ENCODE measurements around the gene TEX19.
A peak's percentile ranks its signal among the peaks of the same experiment; 100 is the strongest.
"Not testable (repeated sequence)": the region's sequence is repeated elsewhere in the genome, so short reads cannot be mapped to it uniquely, and the experiment has no call there.

The TEX19 gene

DNA sequence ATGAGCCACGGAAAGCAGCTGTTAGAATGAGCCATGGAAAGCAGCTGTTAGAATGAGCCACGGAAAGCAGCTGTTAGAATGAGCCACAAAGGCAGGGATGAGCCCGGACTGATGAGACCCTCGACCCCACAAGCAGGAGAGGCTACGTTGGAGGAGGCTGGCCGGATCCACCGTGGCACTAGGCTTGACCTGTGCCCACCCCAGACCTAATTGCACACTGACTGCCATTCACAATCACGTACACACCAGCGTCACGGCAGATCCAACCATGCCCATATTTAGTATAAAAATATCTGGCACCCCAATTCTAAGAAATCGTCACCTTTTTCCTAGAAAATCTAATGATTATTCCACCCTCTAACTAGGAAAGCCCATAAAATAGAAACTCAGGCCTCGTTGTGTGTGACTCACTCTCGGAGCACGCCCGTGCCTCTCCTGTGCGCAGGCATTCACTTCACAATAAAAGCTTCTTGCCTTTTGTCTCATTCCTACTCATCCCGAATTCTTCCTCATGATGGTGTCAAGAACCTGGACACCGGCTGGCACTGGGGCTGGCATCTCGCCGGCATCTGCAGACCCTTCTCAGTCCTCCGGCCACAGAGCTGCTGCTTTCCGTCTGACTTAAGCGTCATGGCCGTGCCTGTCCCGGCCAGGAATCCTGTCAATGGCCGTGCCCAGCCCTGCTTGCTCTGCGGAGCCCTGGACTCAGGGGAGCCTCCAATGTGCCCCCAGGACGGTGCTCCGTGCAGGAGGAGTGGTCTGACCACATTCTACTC, 20.0 kb upstream of the TEX19 start:
- no peak for DNase-seq

DNA sequence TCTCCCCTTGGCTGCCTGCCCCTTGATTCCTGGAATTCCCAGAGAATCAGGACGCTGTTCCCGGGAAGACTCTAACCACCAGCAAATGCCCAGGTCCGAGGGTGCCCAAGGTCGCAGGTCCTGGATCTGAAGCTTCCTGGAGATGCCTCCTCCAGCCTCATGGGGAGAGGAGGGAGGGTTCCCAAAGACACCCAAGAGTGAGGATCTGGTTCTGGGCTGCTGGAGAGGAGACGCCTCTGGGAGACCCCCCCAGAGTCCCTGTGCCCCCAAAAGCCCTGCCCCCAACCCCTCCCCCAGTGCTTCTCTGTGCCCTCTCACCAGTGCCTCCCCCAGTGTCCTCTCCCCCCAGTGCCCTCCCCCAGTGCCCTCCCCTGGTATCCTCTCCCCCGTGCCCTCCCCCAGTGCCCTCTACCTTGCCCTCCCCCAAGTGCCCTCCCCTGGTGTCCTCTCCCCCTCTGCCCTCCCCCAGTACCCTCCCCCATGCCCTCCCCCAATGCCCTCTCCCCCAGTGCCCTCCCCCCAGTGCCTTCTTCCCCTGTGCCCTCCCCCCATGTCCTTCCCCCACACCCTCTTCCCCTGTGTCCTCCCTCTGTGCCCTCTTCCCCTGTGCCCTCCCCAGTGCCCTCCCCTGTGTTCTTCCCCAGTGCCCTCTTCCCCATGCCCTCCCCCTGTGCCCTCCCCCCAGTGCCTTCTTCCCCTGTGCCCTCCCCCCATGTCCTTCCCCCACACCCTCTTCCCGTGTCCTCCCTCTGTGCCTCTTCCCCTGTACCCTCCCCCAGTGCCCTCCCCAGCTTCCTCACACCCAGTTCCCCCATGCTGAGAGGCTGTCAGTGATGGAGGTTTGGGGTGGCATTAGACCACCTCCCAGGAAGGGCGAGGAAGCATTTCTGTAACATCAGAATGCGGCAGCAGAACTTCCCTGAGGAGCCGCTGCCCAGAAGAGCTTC, 19.1 kb upstream of the TEX19 start:
- DNase-seq, result no peak

DNA sequence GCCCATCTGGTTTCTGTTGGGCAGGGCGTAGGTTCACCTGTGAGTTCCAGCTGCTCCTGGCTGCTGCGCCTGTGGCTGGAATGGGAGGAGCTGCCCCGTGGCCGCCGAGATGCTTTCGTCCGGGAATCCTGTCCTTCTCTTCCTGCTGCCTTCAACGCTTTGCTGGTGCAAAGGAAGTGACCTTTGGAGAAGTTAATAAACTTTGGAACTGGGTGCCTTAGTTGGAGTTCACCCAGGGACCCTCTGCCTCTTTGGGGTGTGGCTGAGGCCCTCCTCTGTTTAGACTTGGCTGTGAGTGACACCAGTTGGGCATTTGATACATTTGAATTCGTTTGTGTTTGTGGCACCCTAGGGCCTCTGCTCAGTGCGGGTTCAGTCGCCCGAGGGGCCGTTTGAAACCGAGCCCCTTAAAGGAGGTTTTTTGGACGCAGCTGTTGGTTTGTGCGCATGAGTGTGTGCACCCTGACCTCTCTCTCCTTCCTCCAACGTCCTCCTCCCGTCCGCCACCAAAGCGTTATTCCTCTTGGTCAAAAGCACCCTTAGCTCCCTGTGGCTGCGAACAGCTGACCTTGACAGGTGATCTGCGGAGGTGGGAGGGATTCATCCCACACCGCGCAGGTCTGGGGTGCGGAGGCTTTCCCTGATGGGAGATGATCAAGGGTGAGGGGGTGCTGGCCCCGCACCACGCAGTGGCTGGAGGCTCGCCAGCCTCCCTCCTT, 16.5 kb upstream of the TEX19 start:
- no peak for DNase-seq

DNA sequence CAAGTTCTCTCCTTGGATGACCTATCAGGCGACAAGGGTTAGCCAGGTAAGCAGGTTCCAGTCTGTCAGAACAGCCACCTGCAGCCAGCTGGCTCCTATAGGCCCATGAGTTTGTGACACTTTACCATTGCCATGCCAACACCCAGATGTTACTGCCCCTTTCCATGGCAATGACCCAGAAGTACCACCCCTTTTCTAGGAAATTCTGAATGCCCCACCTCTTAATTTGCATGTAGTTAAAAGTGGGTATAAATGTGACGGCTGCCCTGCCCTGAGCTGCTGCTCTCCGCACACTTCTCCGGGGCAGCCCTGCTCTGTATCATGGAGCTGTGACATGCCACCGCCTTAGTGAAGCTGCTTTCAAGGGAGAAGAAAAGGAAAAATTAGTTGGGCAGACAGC, 15.5 kb upstream of the TEX19 start:
- no peak for DNase-seq

DNA sequence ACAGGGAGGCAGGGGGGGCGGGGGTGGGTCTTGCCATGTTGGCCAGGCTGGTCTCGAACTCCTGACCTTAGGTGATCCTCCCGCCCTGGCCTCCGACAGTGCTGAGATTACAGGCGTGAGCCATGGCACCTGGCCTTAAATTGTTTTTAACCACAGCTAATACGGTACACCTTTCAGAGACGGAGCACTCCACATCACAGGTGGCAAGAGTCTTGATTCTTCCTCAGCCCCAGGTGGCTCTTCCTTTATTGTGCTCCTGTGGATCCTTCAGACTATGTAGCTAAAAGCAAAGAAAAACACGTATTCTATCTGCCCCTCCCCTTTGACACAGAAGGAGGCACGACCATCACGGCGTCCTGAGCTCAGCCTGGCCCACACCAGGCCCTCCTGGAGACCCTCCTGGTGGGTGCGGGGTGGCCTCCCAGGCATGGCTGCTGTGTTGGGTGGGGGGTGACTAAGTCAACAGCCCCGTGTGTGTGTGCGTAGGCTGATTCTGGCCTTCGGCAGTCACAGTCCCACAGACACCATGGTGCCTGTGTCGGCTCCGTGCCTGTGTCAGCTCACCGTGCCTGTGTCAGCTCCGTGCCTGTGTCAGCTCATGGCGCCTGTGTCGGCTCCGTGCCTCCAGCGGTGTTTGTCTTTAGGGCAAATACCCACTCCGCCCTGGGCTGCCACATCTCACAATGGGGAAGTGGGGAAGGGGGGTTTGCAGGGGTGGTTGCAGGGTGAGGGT, 14.7 kb upstream of the TEX19 start:
- DNase-seq, result no peak

DNA sequence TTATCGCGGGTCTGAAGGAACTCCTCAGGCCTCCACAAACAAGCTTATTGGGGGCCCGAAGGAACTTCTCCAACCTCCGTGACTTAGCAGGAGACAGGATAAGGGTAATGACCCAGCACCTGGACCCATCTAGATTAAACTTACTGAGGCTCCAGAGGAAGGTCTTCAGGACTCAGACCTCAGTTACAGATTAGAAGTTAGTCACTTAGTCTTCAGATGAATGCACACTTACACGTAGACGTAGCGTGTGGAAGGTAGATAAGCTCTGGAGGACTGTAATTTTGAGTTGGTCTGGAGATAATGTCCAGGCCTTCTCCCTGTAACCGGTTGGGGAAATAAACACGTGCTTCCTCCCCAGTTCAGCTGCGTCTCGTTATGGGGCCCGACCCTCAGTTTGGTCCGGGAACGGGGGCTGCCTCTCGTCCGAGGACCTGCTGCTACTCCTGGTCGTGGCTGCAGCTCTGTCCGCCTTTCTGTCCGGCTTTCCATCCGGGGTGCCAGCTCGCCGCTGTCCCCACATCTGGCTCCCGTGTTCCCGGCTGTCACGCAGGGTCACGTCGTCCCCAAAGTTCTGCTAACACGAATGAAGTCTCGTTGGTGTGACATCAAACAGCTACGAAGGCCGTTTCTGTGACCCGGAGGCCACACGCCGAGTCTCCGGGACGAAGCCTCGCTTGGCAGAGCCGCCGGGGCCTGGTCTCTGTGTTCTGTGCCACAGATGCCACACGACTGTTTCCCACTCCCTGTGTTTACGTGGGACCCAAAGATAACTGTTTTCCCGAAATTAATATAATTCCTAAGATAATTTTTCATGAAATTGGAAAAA, 13.7 kb upstream of the TEX19 start:
- no peak for DNase-seq

DNA sequence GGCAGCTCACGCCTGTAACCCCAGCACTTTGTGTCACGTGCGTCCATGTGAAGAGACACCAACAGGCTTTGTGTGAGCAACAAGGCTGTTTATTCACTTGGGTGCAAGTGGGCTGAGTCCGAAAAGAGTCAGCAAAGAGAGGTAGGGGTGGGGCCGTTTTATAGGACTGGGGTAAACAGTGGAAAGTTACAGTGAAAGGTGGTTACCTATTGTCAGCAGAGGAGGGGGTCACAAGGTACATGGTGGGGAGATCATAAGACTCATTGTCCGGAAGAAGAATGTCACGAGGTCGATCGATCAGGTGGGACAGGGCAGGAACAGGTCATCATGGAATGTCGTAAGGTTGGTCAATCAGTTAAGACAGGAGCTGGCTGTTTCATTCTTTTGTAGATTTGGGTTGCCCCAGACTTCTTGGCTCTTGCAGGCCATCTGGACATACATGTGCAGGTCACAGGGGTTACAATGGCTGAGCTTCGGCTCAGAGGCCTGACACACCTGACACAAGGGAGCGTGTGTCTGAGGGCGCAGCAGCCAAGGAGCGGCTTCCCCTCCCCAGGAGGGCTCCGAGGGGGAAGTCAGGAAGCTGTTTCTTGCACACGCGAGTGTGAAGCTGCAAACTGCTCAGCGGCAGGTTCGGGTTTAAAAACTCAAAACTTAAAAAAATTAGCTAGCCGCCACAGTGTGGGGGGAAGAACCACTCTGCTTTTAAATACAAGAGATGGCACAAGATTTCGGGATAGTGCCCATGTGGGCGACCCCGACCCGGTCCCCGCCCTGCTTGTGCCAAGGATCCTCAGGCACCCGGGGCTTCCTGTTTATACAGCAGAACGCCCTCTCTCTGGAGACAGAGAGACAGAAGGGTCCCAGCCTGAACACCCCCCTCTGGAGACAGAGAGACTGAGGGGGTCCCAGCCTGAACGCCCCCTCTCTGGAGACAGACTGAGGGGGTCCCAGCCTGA, 12.4 kb upstream of the TEX19 start:
- DNase-seq, result no peak

DNA sequence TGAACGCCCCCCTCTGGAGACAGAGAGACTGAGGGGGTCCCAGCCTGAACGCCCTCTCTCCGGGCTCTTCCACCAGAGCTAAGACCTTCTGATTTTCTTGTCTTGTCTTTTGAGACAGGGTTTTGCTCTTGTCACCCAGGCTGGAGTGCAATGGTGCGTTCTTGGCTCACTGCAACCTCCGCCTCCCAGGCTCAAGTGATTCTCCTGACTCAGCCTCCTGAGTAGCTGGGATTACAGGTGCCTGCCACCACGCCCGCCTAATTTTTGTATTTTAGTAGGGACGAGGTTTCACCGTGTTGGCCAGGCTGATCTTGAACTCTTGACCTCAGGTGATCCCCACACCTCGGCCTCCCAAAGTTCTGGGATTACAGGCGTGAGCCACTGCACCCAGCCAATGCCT, 11.1 kb upstream of the TEX19 start:
- DNase-seq, result not testable (repeated sequence)

DNA sequence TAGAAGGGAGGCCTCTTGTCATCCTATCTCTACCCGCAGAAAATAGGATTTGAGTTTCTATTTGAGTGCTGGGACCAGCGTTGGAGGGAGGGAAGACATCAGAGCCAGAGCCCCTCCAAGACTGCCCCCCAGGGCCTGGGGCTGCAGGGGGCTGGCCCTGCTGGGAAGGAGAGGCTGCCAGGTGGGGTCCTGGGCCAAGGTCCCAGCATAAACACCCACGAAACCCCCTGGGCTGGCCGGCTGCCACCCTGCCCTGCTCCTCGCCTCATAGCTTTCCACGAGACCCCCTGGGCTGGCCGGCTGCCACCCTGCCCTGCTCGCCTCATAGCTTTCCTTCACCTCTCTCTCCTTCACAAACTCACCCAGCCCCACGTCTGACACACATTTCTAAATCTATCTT, 10.6 kb upstream of the TEX19 start:
- DNase-seq, result no peak

DNA sequence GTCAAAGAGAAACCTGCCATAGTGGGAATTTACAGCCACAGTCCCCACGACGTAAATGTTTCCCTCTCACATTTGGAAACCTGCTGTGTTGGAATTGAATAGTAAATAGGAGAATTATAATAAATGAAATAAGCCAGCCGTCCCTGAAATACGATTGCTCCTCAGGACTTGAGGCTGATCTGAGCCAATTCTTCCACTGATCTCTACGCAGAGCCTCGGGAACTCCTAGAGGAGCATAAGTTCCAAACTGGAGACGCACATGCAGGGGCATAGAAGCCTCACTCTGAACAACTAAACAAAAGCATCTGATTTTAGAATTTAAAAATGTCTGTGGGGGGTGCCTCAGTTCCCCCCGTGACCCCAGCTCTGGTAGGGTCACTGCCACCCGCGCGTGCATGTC, 10.2 kb upstream of the TEX19 start:
- no peak for DNase-seq

DNA sequence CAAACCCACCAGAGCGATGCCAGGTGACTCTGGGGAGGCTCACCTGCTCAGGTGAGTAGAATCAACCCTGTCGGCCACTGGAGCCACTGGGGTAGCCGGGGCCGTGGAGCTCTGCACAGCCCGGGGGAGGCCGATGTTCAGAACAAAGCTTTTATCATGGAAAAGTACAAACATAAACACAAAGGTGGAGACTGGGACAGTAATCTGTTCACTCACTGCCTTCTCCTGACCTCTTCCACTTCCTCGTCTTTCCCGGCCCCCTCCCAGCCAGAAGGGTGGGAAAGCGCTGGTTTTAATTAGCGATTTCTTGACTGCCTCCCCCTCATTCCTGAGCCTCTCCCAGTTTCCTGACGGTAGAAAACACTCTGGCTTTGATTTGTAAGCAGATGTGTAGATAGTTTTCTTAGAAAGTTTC, 9.8 kb upstream of the TEX19 start:
- no peak for DNase-seq

DNA sequence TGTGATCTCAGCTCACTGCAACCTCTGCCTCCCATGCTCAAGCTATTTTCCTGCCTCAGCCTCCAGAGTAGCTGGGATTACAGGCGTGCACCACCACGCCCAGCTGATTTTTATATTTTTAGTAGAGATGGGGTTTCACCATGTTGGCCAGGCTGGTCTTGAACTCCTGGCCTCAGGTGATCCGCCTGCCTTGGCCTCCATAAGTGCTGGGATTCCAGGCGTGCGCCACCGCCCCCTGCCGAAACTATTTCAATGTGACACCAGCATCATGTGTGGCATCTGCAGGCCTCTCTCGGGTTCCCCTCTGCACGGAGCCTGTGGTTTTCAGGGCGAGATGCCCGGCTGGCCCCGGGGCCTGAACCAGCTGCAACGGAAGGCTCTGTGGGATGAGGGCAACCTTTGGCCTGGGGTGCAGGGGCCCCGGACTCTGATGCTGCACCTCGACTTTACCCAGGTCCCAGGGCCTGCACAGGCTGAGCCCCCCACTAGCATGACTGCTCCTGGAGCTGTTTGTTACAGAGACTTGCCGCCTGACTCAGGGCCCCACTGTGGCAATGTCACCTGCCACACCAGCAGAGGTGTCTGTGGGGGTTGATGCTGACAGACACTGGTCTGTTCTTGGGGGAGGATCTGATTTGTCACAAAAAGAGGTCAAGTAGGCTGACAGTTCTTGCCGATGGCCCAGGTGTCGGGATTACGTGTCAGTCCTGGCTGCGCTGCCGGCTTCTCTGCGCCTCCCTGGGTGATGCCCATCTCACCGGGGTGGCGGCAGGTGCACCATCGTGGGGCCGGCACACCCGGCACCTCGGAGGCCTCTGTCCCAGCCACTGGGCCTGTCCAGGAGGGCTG, 8.6 kb upstream of the TEX19 start:
- DNase-seq, result no peak

DNA sequence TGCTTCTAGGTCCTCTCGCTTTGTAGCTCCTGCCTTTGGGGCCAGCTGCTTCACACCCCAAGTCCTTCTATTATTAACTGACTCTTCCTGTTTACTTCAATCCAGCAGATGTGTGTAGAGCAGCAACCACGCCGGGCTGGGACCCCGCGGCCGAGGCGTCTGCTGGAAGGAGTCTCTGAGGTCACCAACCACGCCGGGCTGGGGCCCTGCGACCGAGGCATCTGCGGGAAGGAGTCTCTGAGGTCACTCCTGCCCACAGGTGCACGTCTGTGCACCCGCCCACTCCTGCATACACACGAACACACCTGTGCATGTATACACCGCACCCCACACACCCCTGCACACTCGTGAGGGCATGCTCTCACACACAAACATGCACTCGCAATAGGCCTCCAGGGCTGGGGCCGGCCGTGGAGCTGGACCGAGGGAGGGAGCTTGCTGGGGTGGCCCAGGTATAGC, 7.8 kb upstream of the TEX19 start:
- DNase-seq, result no peak

DNA sequence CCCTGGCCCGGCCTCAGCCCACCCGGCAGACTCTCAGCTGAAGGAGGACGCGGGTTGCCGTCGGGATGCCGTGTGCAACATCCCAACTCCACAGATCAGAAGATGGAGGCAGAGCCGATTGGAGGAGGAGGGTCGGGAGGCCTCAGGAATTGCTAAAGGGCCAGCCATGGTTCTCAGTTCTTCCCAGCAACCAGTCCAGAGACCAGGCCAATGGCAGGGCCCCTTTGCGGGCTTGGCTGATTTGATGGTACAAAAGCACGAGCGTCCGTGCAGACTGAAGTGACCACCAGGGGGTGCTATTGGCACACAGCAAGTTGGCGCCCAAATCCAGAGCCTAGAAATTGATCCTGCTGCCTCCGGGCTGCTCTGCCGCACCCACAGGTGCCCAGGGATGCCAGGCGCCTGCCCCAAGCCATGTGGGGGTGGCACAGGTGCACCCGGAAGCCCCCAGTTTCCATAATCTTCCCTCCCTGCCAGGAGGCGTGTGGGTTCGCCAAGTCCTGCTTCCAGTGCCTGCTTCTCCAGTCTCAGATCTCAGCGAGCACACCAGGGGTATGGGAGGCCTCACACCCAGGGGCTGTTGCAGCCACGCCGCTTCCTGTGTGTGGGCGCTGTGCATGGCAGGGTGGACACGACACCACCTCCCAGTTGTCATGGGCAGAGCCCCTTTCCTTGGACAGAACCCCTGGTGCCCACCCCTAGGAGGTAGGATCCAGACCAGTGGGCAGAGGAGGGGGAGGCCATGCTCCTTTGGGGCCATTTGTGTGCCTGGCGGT, 7.1 kb upstream of the TEX19 start:
- peak; percentile 65 to 72 (median 70) for DNase-seq

DNA sequence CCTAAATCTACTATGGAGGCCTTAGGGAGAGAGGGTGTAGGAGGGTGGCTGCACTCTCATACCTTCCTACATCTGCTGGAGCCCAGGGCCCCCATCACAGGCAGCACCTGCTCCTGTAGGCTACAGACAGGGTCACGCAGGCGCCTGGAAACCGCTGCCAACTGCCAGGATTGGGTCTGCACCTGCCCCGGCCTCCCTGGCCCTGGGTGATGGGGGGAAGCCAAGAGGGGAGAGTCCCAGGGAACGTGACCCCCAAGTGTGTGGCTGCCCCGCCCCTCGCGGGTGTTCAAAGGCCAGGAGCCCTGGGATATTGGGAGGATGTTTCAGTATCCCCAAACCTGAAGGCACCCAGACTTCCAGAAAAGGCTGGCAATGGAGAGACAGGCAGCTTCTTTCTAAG, 5.6 kb upstream of the TEX19 start:
- DNase-seq, result no peak

DNA sequence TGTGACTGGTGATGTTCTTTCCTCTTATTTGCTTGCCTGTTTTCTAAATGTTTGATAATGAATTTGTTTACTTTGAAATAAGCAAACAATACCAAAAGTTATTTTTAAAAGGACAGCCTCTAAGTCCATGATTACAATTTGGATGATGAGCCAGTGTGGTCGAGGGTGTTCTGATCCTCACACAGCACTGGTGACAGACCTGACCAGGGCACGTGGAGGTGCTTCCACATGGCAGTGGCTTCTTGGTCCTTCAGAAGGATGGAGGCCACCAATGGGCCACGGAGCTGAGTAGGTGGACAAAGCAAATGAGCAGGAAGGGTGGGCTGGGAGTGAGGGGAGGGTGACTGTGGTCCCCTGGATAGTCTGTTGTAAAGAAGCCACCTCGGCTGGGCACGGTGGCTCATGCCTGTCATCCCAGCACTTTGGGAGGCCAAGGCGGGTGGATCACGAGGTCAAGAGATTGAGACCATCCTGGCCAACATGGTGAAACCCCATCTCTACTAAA, 4.2 kb upstream of the TEX19 start:
- no peak for DNase-seq

DNA sequence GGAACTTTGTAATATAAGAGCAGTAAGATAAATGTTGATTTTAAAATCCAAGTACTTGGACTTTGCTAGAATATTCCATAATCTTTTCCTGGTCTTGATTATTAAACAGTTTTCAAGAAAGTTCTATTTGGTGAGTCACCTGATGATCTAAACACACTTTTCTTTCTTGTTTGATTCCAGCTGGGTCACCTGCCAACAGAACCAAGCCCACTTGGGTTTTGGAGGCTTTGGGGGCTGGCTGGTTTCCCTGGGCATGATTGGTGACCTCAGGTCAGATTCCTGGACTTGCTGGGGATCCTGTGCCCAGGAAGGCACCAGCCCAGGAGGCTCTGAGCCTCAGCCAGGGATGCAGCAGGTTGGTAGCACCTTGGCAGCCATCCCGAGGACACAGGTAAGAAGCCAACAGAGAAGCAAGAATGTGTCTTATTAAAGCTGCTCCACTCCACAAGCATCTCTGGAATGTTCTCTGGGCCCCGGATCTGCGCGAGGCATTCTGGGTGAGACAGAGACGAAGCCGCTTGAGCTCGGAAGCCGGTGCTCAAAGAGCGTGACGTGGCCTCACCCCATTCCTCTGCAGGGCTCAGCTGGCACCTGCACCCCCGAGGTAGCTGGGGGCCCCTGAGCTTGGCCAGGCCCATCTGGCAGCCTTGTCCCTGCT, 3.1 kb upstream of the TEX19 start:
- DNase-seq, result no peak

DNA sequence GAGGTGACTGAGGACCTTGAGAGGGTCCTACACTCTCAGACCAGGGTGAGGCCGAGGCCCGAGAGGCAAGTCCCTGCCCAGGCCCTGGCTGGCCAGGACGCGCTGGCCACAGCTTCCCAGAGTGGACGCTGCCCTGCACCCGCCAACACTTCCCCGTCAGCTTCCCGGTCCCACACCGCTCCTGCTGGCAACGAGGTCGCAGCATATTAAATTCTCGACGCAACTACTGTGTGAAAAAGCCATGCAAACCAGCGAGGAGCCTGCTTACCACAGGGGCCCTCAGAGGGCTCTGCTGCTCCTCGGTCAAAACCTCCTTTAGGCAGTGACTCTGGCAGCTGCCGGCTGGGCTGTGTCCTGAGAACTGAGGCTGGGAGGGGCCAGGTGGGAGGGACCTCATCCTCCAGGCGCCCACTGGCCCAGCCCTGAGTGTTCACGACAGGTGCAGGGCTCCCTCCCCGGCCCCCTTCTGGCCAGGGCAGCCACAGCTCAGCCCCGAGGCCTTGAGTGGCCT, 2.1 kb upstream of the TEX19 start:
- DNase-seq, result no peak
